ENCODE measurements around the gene CPOX. TPM values are rescaled to one million over a fixed set of nuclear protein-coding genes. Genes with fewer than 3 reads are reported as not detected.

CPOX gene
- total and polyA plus RNA-seq, 2 of the 8 experiments (the other 6 are each of a cell fraction or from before 2014, with no cell fraction given): 17.4 to 27.0 TPM

DNA sequence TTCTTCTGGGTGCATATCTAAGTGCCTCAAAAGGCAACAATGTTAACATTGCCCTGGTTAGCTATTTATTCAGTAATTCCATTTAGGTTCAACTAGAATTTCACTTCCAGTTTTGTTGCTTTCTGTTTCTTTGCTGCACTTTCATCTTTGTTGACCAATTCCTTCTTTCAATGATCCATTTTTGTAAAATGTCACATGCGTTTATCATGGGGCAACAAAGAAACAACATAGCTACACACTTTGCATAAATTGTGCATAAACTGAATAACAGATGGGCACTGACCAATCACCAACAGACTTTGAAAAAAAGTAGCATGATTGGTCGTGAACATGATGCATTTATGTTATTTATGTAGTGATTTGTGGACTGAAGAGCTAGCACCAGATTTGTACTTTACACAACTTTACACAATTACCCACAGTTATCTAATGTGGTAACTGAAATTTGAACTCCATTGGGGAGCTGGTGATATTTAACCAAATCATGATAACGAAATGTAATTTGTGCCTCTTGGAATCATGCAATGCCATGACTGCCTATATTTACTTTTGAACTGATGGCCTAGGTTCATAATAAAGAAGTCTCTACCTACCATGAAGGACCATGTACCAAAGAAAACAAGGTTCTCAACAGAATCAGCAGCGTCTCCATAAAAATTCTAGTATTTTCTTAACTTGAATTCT lies 7.1 kb upstream of the CPOX start (continued):
- TF ChIP-seq SUZ12 (IDR thresholded peaks at IDR 0.05; ENCODE audit: low read length) (no peak), RBBP5 (IDR thresholded peaks at IDR 0.05; ENCODE audit: borderline replicate concordance, low read depth, low read length) (no peak), CHD2 (IDR thresholded peaks at IDR 0.05; ENCODE audit: low read length) (no peak), CEBPB (IDR thresholded peaks at IDR 0.05; ENCODE audit: low read depth, low read length) (no peak)
